HT1080 (cell line): Measurements from ENCODE around the gene DUSP19. TPM values are rescaled to one million over a fixed set of nuclear protein-coding genes. Genes with fewer than 3 reads are reported as not detected.

Source experiments
- DNase-seq: peaks from one replicate; pipeline ENCODE4 v3.0.0-alpha.2; 2015; ENCODE audit warnings: low read depth
- total RNA-seq: library from RNA; depleted of rRNA; stranded (reverse); fragments of >200 nt; shearing (Covaris generic); gene quantifications from 2 replicates; pipeline ENCODE4 v1.2.3, GENCODE V29; 2014

DUSP19 gene
- total RNA-seq, 1 experiment from 2014 or later = 3.2 TPM

DNA sequence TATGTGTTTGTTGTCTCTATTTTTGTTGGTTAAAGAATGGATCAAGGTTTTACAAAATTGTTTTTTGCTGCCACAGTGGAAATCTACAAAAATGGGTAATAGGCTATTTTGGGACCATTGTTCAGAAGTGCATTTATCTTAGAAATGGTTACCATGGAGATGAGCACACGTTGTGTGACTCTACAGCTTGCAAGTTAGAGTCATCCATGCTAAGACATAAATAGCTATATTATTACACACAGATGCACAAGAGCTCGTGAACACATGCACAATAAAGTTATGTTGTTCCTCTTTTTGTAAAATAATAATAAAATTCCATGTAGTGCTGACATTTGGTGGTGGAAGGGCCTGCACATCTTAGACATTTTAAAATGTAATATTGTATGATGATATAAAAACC, 15.5 kb upstream of the DUSP19 start:
- DNase-seq = peak; percentile 46

- DNase-seq = no peak
Measured at GRCh38 chr2:183068561-183068960, 10.0 kb upstream of the DUSP19 start.

- DNase-seq = no peak
Measured at GRCh38 chr2:183069174-183069573, 9.4 kb upstream of the DUSP19 start.

- DNase-seq = peak; percentile 27
Measured at GRCh38 chr2:183070942-183071844, 7.4 kb upstream of the DUSP19 start.

DNA sequence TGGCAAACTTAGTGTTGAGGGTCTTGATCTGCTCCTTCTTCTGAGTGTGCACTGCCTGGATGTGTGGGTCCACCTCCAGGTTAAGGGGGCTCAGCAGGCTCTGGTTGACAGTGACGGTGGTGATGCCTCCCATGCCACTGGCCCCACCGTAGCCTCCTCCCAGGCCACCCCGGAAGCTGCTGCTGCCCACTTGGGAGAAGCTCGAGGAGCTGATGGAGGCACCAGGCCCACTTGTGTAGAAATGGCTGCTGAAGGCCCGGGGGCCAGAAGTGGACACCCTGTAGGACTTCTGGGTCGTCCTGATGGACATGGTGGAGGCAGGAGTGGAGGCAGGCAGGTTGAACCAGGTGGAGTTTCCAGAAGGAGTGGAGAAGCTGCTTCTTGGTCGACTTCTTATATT, 6.4 kb upstream of the DUSP19 start:
- DNase-seq = no peak

DNA sequence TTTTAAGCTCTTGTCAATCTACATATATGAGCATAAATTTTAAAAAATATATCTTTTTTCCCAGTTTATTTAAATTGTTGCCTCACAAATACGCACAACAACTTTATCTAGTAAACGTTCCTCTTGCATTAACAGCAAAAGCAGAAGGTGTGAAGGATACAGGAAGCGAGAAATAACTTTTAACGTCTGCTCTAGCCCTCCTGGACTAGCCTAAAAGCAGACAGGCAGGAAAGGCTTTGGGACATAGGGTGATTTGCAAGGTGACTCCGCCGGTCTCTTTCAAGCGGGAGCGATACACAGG, 434 bp upstream of the DUSP19 start:
- no peak for DNase-seq

DNA sequence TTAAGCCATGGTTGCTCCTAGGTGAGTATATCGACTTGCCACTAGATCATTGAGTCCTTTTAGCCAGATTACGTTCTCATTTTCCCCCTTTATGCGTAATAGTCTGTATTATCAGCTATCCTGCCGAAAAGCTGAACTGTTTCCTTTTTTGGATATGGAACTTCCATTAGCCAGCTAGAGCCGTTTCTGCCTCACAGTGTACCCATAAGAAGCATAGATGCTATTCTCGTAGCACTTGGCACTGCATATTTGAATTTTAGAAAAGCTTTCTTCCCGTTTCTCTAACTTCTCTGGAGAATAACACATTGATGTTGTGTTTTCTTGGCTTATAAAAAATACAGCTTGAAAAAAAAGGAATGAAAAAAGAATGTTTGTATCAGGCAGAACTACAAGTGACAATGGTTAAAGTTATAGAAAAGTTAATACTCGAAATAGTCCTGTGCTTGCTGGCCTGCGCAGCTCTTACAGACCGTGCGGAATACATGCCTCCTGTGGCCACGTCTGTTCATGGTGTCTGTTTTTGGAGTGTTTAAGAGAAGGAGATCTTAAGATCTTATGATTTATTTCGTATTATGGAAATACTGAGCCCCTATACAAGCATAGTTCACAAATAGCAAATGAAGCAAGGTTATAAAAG, 710 bp downstream of the DUSP19 start:
- no peak for DNase-seq

- DNase-seq = no peak
Measured at GRCh38 chr2:183081911-183082310, 3.4 kb downstream of the DUSP19 start.

DNA sequence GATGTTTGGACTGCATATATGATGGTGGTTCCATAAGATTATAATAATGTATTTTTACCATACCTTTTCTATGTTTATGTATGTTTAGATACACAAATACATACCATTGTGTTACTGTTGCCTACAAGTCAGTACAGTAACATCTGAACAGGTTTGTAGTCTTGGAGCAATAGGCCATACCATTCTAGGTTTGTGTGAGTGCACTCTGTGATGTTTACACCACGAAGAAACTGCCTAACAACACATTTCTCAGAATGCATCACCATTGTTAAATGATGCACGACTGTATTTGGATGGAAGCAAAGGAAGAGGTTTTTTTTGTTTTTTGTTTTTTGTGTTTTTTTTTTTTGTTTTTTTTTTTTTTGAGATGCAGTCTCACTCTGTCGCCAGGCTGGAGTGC, 9.5 kb downstream of the DUSP19 start:
- no peak for DNase-seq

DNA sequence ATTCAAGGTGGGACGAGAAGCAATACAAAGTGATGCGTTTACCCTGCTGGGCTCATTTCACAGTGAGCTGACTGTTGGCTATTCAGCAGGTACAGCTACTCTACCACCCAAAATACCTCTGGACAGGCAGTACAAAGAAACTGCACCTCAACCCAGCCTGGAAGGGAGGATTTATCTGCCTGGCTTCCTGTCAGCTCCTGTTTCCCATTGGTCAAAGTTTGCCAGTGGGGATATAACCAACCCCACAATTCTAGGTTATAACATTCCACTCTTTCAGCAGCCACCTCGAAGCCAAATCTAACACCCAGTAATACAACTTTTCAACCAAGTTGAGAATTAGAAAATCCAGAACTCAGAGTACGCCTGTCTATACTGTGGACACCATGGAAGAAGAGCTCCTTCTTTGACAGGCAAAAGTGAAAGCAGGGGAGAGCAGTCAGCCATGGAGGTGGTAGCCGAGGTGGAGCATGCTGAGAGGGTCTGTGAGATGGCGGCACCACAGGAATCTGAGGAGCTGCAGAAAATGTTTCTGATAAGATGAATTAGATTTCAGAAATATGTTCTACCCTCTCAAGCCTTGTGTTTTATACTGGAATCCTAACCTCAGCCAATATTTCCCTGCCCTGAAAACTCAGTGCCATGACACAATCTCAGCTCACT, 10.8 kb downstream of the DUSP19 start:
- DNase-seq = peak; percentile 19

DNA sequence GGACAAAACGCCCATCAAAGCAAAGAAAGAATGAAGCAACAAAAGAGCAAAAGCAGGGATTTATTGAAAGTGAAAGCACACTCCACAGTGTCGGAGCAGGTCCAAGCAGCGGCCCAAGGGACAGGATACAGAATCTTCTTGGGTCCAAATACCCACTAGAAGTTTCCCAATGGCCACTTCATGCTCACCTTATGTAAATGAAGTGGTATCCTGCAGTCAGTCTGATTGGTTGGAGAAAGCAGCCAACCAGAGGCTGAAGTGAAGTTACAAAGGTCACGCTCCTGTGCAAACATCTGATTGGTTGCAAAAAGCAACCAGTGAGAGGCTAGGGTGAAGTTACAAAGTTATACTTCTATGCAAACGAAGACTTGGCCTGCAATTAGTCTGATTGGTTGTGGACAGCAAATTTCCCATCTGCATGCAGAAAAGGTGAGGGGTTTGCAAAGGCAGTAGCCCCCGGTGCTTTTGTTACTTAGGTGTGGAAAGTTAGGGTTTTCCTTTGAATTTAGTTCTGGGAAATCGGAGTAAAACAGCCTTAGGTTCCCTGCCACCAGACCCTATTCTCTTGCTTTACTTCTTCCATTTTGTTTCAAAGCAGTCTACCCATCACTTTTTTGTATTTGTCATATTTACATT, 12.9 kb downstream of the DUSP19 start:
- no peak for DNase-seq

- no peak for DNase-seq
Measured at GRCh38 chr2:183091954-183092345, 13.4 kb downstream of the DUSP19 start.

GRCh38 chr2:183093857-183094657, 15.5 kb downstream of the DUSP19 start:
- peak; percentile 65 for DNase-seq

DNA sequence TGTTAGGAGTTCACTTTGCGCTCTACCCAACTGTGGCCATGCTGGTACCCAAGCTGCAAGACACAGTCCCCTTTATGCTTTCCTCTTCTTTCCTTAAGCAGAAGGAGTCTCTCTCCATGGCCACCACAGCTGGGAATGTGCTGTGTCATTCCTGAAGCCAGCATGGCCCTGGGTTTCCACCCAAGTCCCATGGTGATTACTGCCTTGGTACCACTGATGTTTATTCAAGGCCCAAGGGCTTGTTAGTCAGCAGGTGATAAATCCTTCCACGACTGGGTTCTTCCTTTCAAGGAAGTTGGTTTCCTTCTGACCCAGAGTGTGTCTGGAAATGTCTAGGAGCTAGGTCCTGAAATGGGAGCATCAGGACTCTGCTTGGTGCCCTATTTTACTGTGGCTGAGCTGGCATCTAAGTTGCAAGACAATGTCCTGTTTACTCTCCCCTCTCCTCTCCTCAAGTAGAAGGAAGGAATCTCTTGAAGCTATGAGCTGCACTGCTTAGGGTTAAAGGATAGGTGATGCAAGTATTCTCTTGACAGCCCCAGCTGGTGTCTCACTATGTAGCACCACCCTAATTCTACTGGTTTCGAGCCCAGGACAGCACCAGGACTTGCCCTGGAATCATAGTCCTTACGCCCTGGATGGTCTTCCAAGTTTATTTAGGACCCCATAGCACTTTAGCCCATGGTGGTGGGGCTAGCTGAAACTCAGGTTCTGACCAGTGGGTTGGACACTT, 27.0 kb downstream of the DUSP19 start:
- DNase-seq = peak; percentile 55

GRCh38 chr2:183112577-183112976, 34.0 kb downstream of the DUSP19 start:
- peak; percentile 23 for DNase-seq

GRCh38 chr2:183113630-183114029, 35.1 kb downstream of the DUSP19 start:
- DNase-seq = no peak

- peak; percentile 39 for DNase-seq
Measured at GRCh38 chr2:183117226-183117625, 38.7 kb downstream of the DUSP19 start.

GRCh38 chr2:183123117-183123958, 44.8 kb downstream of the DUSP19 start:
- DNase-seq = peak; percentile 10

DNA sequence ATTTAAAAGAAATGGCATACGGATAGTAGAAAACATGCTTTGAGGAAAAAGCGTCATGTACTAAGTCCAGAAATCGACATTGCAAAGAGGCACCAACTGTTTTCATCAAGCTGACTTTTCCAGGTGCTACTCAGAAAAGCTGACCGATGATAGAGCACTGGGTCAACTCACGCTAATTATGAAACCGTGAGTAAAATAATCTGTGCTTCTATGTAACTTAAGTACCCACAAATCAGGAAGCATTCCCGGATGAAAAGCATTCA, 45.3 kb downstream of the DUSP19 start:
- no peak for DNase-seq
